H1 (cell line): Measurements from ENCODE around the gene ATF7. TPM values are rescaled to one million over a fixed set of nuclear protein-coding genes. Genes with fewer than 3 reads are reported as not detected.
A peak's percentile ranks its signal among the peaks of the same experiment; 100 is the strongest.

Experiments
- CTCF ChIA-PET: fragments of 300-600 bp; sonication (Branson Sonifier 250); formaldehyde crosslinking; loops from one replicate; lab custom pipeline; 2021; ENCODE audit not compliant: partially characterized antibody; lab: Charles Lee
- POLR2A ChIA-PET: fragments of 300-600 bp; sonication (Branson Sonifier 250); formaldehyde crosslinking; loops from one replicate; lab custom pipeline; 2021; ENCODE audit warnings: inconsistent platforms; ENCODE audit not compliant: partially characterized antibody; lab: Charles Lee
- DNase-seq, 2 experiments: peaks; one replicate each; pipeline versions ENCODE4 v3.0.0 to v3.0.0-alpha.2; 2010 to 2022; ENCODE audit warnings: low spot score in 2 of 2, low read depth in 1 of 2, mixed read lengths in 1 of 2
- FAIRE-seq: peaks from 2 replicates; lab custom pipeline; 2011; peaks lifted over from hg19 to GRCh38; lab: Jason Lieb, UNC
- H2AFZ ChIP-seq: 2 replicates; pipeline ENCODE4 v1.8.1; 2012; ENCODE audit warnings: low read length, inconsistent platforms
- H2AK5ac ChIP-seq: 2 replicates; pipeline ENCODE4 v1.6.1; 2013; ENCODE audit warnings: low read depth, low read length
- H2BK120ac ChIP-seq: replicated peaks from 2 replicates; pipeline ENCODE3; 2013; ENCODE audit warnings: low read depth, low read length, inconsistent platforms
- H2BK12ac ChIP-seq: 2 replicates; pipeline ENCODE4 v1.6.1; 2013; ENCODE audit warnings: low read depth, low read length
- H2BK15ac ChIP-seq: 2 replicates; pipeline ENCODE4 v1.6.1; 2013; ENCODE audit warnings: low read length
- H2BK20ac ChIP-seq: 2 replicates; pipeline ENCODE4 v1.6.1; 2013; ENCODE audit warnings: low read length
- H2BK5ac ChIP-seq: 2 replicates; pipeline ENCODE4 v1.6.1; 2013; ENCODE audit warnings: low read depth, low read length
- H3K14ac ChIP-seq: 2 replicates; pipeline ENCODE4 v1.6.1; 2013; ENCODE audit warnings: inconsistent platforms; ENCODE audit not compliant: insufficient read length
- H3K18ac ChIP-seq: 2 replicates; pipeline ENCODE4 v1.6.1; 2013; ENCODE audit warnings: low read length; ENCODE audit errors: extremely low read depth
- H3K23ac ChIP-seq: 2 replicates; pipeline ENCODE4 v1.6.1; 2013; ENCODE audit warnings: inconsistent platforms; ENCODE audit not compliant: insufficient read length
- H3K23me2 ChIP-seq: 2 replicates; pipeline ENCODE4 v1.6.1; 2013; ENCODE audit warnings: low read depth, low read length
- H3K27ac ChIP-seq: 2 replicates; pipeline ENCODE4 v1.6.1; 2011; ENCODE audit warnings: low read depth, low read length, inconsistent platforms
- H3K27me3 ChIP-seq, 4 experiments: replicated peaks in 1 of 4; 1 replicate in 1 of 4; 2 replicates in 3 of 4; pipeline versions ENCODE4 v1.6.1 to v1.8.1; 2011 to 2013; ENCODE audit warnings: low read length in 3 of 4, mild to moderate bottlenecking in 3 of 4, inconsistent platforms in 2 of 4, mixed read lengths in 2 of 4, moderate library complexity in 1 of 4; ENCODE audit not compliant: control insufficient read depth in 3 of 4, insufficient read depth in 3 of 4; ENCODE audit errors: extremely low read depth in 1 of 4
- H3K36me3 ChIP-seq, 4 experiments: 2 replicates each; pipeline versions ENCODE4 v1.6.1 to v1.8.1; 2011 to 2013; ENCODE audit warnings: mild to moderate bottlenecking in 4 of 4, low read length in 3 of 4, moderate library complexity in 2 of 4, control low read depth in 1 of 4, inconsistent platforms in 1 of 4; ENCODE audit not compliant: insufficient read depth in 4 of 4, control insufficient read depth in 2 of 4
- H3K4ac ChIP-seq: replicated peaks from 2 replicates; pipeline ENCODE3; 2013; ENCODE audit warnings: low read length, low read depth, mixed read lengths, inconsistent platforms; ENCODE audit not compliant: insufficient read length
- H3K4me1 ChIP-seq, 4 experiments: replicated peaks in 1 of 4; 1 replicate in 1 of 4; 2 replicates in 3 of 4; pipeline versions ENCODE4 v1.6.1 to v1.8.1; 2011 to 2013; ENCODE audit warnings: low read length in 3 of 4, inconsistent platforms in 2 of 4, mixed read lengths in 1 of 4; ENCODE audit not compliant: insufficient read depth in 4 of 4, control insufficient read depth in 3 of 4
- H3K4me2 ChIP-seq, 2 experiments: 2 replicates each; pipeline versions ENCODE4 v1.6.1 to v1.8.1; 2011 to 2013; ENCODE audit warnings: low read depth in 2 of 2, low read length in 2 of 2, control low read depth in 1 of 2, inconsistent platforms in 1 of 2, mild to moderate bottlenecking in 1 of 2; ENCODE audit not compliant: insufficient read depth in 1 of 2
- H3K4me3 ChIP-seq, 4 experiments: fragments of 200-600, 300-600 bp in 1 of 4; sonication (generic), shearing (Covaris generic), sonication (Bioruptor Twin) in 1 of 4; 2 replicates each; pipeline versions ENCODE4 v1.5.1 to v1.8.1; 2011 to 2016; ENCODE audit warnings: low read length in 4 of 4, low read depth in 3 of 4, control low read depth in 2 of 4, inconsistent platforms in 2 of 4, mild to moderate bottlenecking in 2 of 4, mixed read lengths in 1 of 4, moderate library complexity in 1 of 4; ENCODE audit not compliant: insufficient read depth in 2 of 4; ENCODE audit errors: extremely low read depth in 1 of 4
- H3K56ac ChIP-seq: replicated peaks from 2 replicates; pipeline ENCODE3; 2013; ENCODE audit warnings: low read depth, mild to moderate bottlenecking, mixed read lengths, low read length, inconsistent platforms; ENCODE audit not compliant: insufficient read length
- H3K79me1 ChIP-seq: 2 replicates; pipeline ENCODE4 v1.6.1; 2013; ENCODE audit warnings: low read depth, low read length, control low read depth
- H3K79me2 ChIP-seq, 2 experiments: 2 replicates each; pipeline versions ENCODE4 v1.6.1 to v1.8.1; 2012 to 2013; ENCODE audit warnings: low read length in 2 of 2, mild to moderate bottlenecking in 2 of 2, inconsistent platforms in 1 of 2; ENCODE audit not compliant: insufficient read depth in 2 of 2, control insufficient read depth in 1 of 2
- H3K9ac ChIP-seq, 4 experiments: replicated peaks in 1 of 4; 1 replicate in 1 of 4; 2 replicates in 3 of 4; pipeline versions ENCODE4 v1.6.1 to v1.8.1; 2011 to 2013; ENCODE audit warnings: low read depth in 3 of 4, low read length in 3 of 4, control low read depth in 2 of 4, mild to moderate bottlenecking in 2 of 4, moderate library complexity in 2 of 4, inconsistent platforms in 1 of 4; ENCODE audit errors: extremely low read depth in 1 of 4
- H3K9me3 ChIP-seq, 2 experiments: 2 replicates each; pipeline versions ENCODE4 v1.6.1 to v1.8.1; 2012 to 2013; ENCODE audit warnings: mild to moderate bottlenecking in 2 of 2, moderate library complexity in 2 of 2, control low read depth in 1 of 2, inconsistent platforms in 1 of 2, low read depth in 1 of 2, low read length in 1 of 2, mixed read lengths in 1 of 2; ENCODE audit not compliant: insufficient read depth in 2 of 2
- H4K20me1 ChIP-seq, 2 experiments: replicated peaks in 1 of 2; 2 replicates each; pipeline versions ENCODE3 to v1.8.1; 2011 to 2013; ENCODE audit warnings: inconsistent platforms in 2 of 2, low read length in 2 of 2, mild to moderate bottlenecking in 1 of 2; ENCODE audit not compliant: insufficient read depth in 2 of 2, control insufficient read depth in 1 of 2
- H4K5ac ChIP-seq: 2 replicates; pipeline ENCODE4 v1.6.1; 2013; ENCODE audit warnings: low read length, low read depth, mixed read lengths, inconsistent platforms; ENCODE audit not compliant: insufficient read length
- H4K8ac ChIP-seq: 2 replicates; pipeline ENCODE4 v1.8.0; 2013; ENCODE audit warnings: mild to moderate bottlenecking, moderate library complexity, low read length, inconsistent platforms; ENCODE audit not compliant: insufficient read depth; ENCODE audit errors: extremely low read depth
- H4K91ac ChIP-seq: replicated peaks from 2 replicates; pipeline ENCODE3; 2013; ENCODE audit warnings: low read length, mixed read lengths, inconsistent platforms; ENCODE audit not compliant: insufficient read length
- CBX8 ChIP-seq: fragments of 300-800, 300-1000 bp; sonication (generic); IDR thresholded peaks from 2 replicates; pipeline ENCODE4 v1.7.1; 2016; ENCODE audit warnings: low read depth, low read length, borderline replicate concordance
- CEBPB ChIP-seq: IDR thresholded peaks from 2 replicates; pipeline ENCODE4 v1.6.1; 2012; ENCODE audit warnings: low read depth, low read length
- EP300 ChIP-seq, 2 experiments: IDR thresholded peaks; 1 replicate in 1 of 2; 2 replicates in 1 of 2; pipeline ENCODE4 v1.6.1; 2011 to 2012; ENCODE audit warnings: low read depth in 2 of 2, low read length in 2 of 2, mild to moderate bottlenecking in 2 of 2, borderline replicate concordance in 1 of 2, inconsistent platforms in 1 of 2, moderate library complexity in 1 of 2
- GTF2F1 ChIP-seq: IDR thresholded peaks from 2 replicates; pipeline ENCODE4 v1.6.1; 2012; ENCODE audit warnings: low read depth, low read length, improper control_type of control experiment, borderline replicate concordance
- RAD21 ChIP-seq, 2 experiments: IDR thresholded peaks in 1 of 2; conservative IDR thresholded peaks in 1 of 2; 2 replicates each; pipeline ENCODE4 v1.6.1; 2011; ENCODE audit warnings: low read depth in 2 of 2, low read length in 2 of 2, improper control_type of control experiment in 1 of 2, inconsistent platforms in 1 of 2, mild to moderate bottlenecking in 1 of 2, moderate library complexity in 1 of 2
- RXRA ChIP-seq: IDR thresholded peaks from 2 replicates; pipeline ENCODE4 v1.6.1; 2011; ENCODE audit warnings: low read depth, mild to moderate bottlenecking, low read length, moderate library complexity; ENCODE audit not compliant: insufficient read depth
- SRF ChIP-seq: IDR thresholded peaks from 2 replicates; pipeline ENCODE4 v1.6.1; 2011; ENCODE audit warnings: mild to moderate bottlenecking, low read depth, low read length, moderate library complexity
- USF2 ChIP-seq: IDR thresholded peaks from 2 replicates; pipeline ENCODE4 v1.6.1; 2011; ENCODE audit warnings: low read length, improper control_type of control experiment
- WGBS, 2 experiments: shearing (Covaris generic) in 1 of 2; methylation state at CpG; one replicate each; pipeline versions ENCODE4 v1.1.6 to v1.1.7; 2013 to 2015; ENCODE audit warnings: low lambda C conversion rate in 2 of 2, mixed read lengths in 2 of 2, inconsistent platforms in 1 of 2, low coverage in 1 of 2, missing lambda C conversion rate in 1 of 2; ENCODE audit not compliant: insufficient replicate concordance in 2 of 2, insufficient coverage in 1 of 2, insufficient read length in 1 of 2; ENCODE audit errors: extremely low coverage in 1 of 2, missing lambda C conversion rate in 1 of 2; 5-methylcytosine and 5-hydroxymethylcytosine counted together
- polyA plus RNA-seq, 7 experiments: library from polyadenylated mRNA; depleted of rRNA in 3 of 7; stranded (reverse) in 5 of 7; unstranded in 2 of 7; fragments of >200 nt in 5 of 7; fragments of 200-250 nt in 2 of 7; gene quantifications; 1 replicate in 5 of 7; 2 replicates in 1 of 7; 4 replicates in 1 of 7; pipeline versions ENCODE4 v1.2.1 to v1.2.3, GENCODE V29; 2011 to 2013; ENCODE audit warnings: missing spikeins in 2 of 7, mixed read lengths in 2 of 7
- total RNA-seq: library from RNA; stranded (reverse); fragmentation: NEBNext Ultra II Directional; extraction: Animal tissue kit (Norgen Biotek cat#: 25700); gene quantifications from 2 replicates; pipeline ENCODE4 v1.2.1, GENCODE V29; 2021

The ATF7 gene
- total and polyA plus RNA-seq, 2 of the 8 experiments (the other 6 are each of a cell fraction or from before 2014, with no cell fraction given), result 10.1 to 16.6 TPM

DNA sequence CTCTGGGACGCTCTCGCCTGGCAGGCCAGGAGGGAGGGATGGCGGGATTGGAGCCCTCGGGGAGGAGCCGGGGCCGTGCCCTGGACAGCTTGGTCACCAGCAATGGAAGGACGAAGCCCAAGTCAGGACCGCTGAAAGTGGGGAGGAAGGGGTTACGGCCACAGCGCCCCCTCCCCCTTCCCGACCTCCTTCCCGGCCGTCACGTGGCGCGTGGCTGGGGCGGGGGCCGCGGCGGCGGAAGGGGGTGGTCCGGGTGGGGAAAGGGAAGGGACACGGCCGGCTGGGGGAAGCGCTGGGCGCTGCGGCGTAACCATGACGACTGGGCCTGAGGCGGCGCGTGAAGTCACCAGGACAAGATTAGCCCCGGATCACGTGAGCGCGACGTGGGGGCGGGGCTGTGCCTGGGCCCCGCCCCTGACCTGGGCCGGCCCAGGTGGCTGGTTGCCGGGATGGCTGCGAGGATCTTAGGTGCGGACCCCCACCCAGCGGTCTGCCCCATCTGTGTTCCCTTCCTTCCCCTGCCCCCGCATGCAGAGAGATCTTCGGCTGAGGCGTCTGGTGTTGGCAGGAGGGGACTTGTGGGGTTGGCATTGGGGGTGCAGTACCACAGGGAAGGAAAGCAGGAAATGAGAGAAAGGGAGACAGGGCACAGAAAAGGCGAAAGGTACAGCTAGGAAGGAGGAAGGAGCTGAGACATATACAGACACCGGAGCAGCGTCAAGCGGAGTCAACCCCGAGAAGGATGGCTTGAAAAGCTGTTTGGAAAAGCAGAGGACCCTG is 133.2 kb downstream of the ATF7 start:
- peak overlapping the region; percentile 54 to 65 (median 57) for H3K4me3 ChIP-seq
- no peaks in the 10 kb centered on the region for H3K9me3 ChIP-seq
- no peak overlapping the region for H3K56ac ChIP-seq
- H3K27ac ChIP-seq, result peak overlapping the region; percentile 55; the same call in 1 of the 2 replicates
- H3K4ac ChIP-seq, result no peak overlapping the region
- CTCF ChIA-PET, result interaction anchor here (0.9 to 6.7 kb wide), 12 partner anchors 10 to 141 kb away, joined by 3 to 51 read pairs (median 5); partner anchors contain the start of gene NPFF
- H3K14ac ChIP-seq, result peak overlapping the region; percentile 48
- H4K8ac ChIP-seq, result peak overlapping the region; percentile 85; the same call in 1 of the 2 replicates
- H2BK15ac ChIP-seq, result peak overlapping the region; percentile 98
- H3K4me1 ChIP-seq, result peaks cover 11 to 37% (median 15%) of the 10 kb centered on the region in 4 experiments
- FAIRE-seq, result no peak
- H2AK5ac ChIP-seq, result peak overlapping the region; percentile 47; the same call in 1 of the 2 replicates
- no peak overlapping the region for H3K23ac ChIP-seq
- no peaks in the 10 kb centered on the region for H3K27me3 ChIP-seq
- H4K20me1 ChIP-seq, result peaks cover 0 to 5% of the 10 kb centered on the region in 2 experiments
- peak overlapping the region; percentile 79 for H4K5ac ChIP-seq
- H3K36me3 ChIP-seq, result no peaks in the 10 kb centered on the region
- peak overlapping the region; percentile 21 for H2AFZ ChIP-seq
- peak overlapping the region in 3 of 4 experiments; percentile 46 to 63 (median 58); a peak in 4 of 7 replicates for H3K9ac ChIP-seq
- 4% methylated on average over 28 of the region's 52 CpGs; no CpG with 5 or more reads in 1 of the 2 experiments for WGBS, 2 experiments
- 0 out of 2 replicates have a peak overlapping the region, but pooled peaks have one; percentile 39 for H2BK12ac ChIP-seq
- H2BK5ac ChIP-seq, result peak overlapping the region; percentile 91; the same call in 1 of the 2 replicates
- peak overlapping the region; percentile 87 to 96 for H3K4me2 ChIP-seq
- peak overlapping the region; percentile 15 for H4K91ac ChIP-seq
- H3K79me1 ChIP-seq, result peaks cover 7% of the 10 kb centered on the region
- H3K79me2 ChIP-seq, result peaks cover 0 to 15% of the 10 kb centered on the region in 2 experiments; a peak in 2 of 4 replicates
- peak overlapping the region; percentile 16 for H2BK120ac ChIP-seq
- H3K18ac ChIP-seq, result peak overlapping the region; percentile 97
- H2BK20ac ChIP-seq, result peak overlapping the region; percentile 48; the same call in 1 of the 2 replicates
- DNase-seq, result peak; percentile 86 to 96
- peaks cover 13% of the 10 kb centered on the region for H3K23me2 ChIP-seq
- POLR2A ChIA-PET, result interaction anchor here (0.6 to 67.0 kb wide), 8 partner anchors 1 to 242 kb away, joined by 3 to 3397 read pairs (median 4); partner anchors contain the start of genes AAAS, MAP3K12, NPFF and PCBP2
- TF ChIP-seq CBX8 (no peak), SRF (no peak), CEBPB (no peak), RXRA (no peak), RAD21 (IDR thresholded peaks at IDR 0.05 in 1 of 2, conservative IDR thresholded peaks at IDR 0.05 in 1 of 2; ENCODE audit: low read depth in 2 of 2, low read length in 2 of 2) (no peak), USF2 (peak; percentile 95), GTF2F1 (no peak), EP300 (IDR thresholded peaks at IDR 0.05; ENCODE audit: borderline replicate concordance in 1 of 2, low read depth in 2 of 2, low read length in 2 of 2) (no peak; a peak in 1 of 3 replicates)
